A549 treated with ZK216348 at 1 μM for 4 hours (cell line): ENCODE data around the gene CHML. TPM values are rescaled to one million over a fixed set of nuclear protein-coding genes. Genes with fewer than 3 reads are reported as not detected.

Experiments
- total RNA-seq: library from RNA; stranded (reverse); fragments of 200-300 nt; extraction: Qiagen RNA extraction; gene quantifications from 5 replicates; pipeline ENCODE4 v1.2.3, GENCODE V29; 2022; ENCODE audit warnings: low read depth

The CHML gene
- total RNA-seq, result 4.8 to 10.1 TPM (median 8.2 TPM) in 5 replicates

GRCh38 chr1:241640149-241640866 lies at the start of gene CHML, which contains the start of gene OPN3:
Gene CHML, minus strand, starts transcription at chr1:241640369. Its CDS starts 4,603 bp downstream, at chr1:241635766.
Gene OPN3, minus strand, starts transcription at chr1:241640369. Its CDS starts 115 bp downstream, at chr1:241640254.

GRCh38 chr1:241652012-241652411 lies 11.8 kb upstream of the CHML start, which contains the start of gene WDR64:
Gene WDR64, plus strand, starts transcription at chr1:241652281. Its CDS starts 204 bp downstream, at chr1:241652485.

Other genes starting within 250 kb of the CHML start
- gene FH, start 120.6 kb downstream of the CHML start, total RNA-seq, result 83.2 to 100.0 TPM (median 88.9 TPM) in 5 replicates
- gene KMO, start 108.0 kb downstream of the CHML start, total RNA-seq, result 0.46 to 2.0 TPM (median 1.5 TPM) in 5 replicates
- gene OPN3, start within 50 bp of the CHML start, total RNA-seq, result 48.1 to 67.7 TPM (median 65.5 TPM) in 5 replicates
- not detected in 5 replicates for gene WDR64, start 11.9 kb upstream of the CHML start, total RNA-seq
- gene EXO1, start 207.8 kb upstream of the CHML start, total RNA-seq, result 21.6 to 28.6 TPM (median 24.7 TPM) in 5 replicates